ENCODE measurements around the gene GDF10.

Gene GDF10

GRCh38 chr10:47348661-47349470, 48.9 kb downstream of the GDF10 start:
- Histone ChIP-seq H3K27me3 (ENCODE audit: insufficient read depth, low read length, poor library complexity) (peaks cover 18% of the 10 kb centered on the region), H3K27ac (ENCODE audit: low read length) (no peak overlapping the region), H3K4me3 (ENCODE audit: low read depth in 1 of 2, low read length in 2 of 2) (no peak overlapping the region), H3K4me1 (ENCODE audit: insufficient read depth, low read length) (no peaks in the 10 kb centered on the region), H3K4me2 (ENCODE audit: insufficient read depth, low read length) (no peak overlapping the region), H3K36me3 (ENCODE audit: insufficient read depth, low read length) (no peaks in the 10 kb centered on the region), H3K9ac (ENCODE audit: low read depth, low read length) (no peak overlapping the region), H3K79me2 (ENCODE audit: insufficient read depth, low read length) (no peaks in the 10 kb centered on the region), H4K20me1 (ENCODE audit: insufficient read depth, low read length) (0 out of 2 replicates have a peak, but pooled peaks cover 4% of the 10 kb centered on the region), H3K9me3 (ENCODE audit: insufficient read depth, low read length, severe bottlenecking) (no peaks in the 10 kb centered on the region), H2AFZ (ENCODE audit: low read depth, low read length) (no peak overlapping the region)
- no peak for DNase-seq
- no peak for TF ChIP-seq EZH2 (IDR thresholded peaks at IDR 0.05; ENCODE audit: borderline replicate concordance, low read depth, low read length, severe bottlenecking)
- no peak for TF ChIP-seq CTCF (IDR thresholded peaks at IDR 0.05; ENCODE audit: borderline replicate concordance, extremely low read depth, low read length, poor library complexity, severe bottlenecking)
- no peak for ATAC-seq (ENCODE audit: insufficient read depth, low read depth)

GRCh38 chr10:47349516-47349915, 49.5 kb downstream of the GDF10 start:
- no peak overlapping the region for H3K27ac ChIP-seq (ENCODE audit: low read length)
- H4K20me1 ChIP-seq (ENCODE audit: insufficient read depth, low read length), result 0 out of 2 replicates have a peak, but pooled peaks cover 4% of the 10 kb centered on the region
- H2AFZ ChIP-seq (ENCODE audit: low read depth, low read length), result no peak overlapping the region
- no peak overlapping the region for H3K9ac ChIP-seq (ENCODE audit: low read depth, low read length)
- H3K79me2 ChIP-seq (ENCODE audit: insufficient read depth, low read length), result no peaks in the 10 kb centered on the region
- no peaks in the 10 kb centered on the region for H3K4me1 ChIP-seq (ENCODE audit: insufficient read depth, low read length)
- TF ChIP-seq CTCF (IDR thresholded peaks at IDR 0.05; ENCODE audit: borderline replicate concordance, extremely low read depth, low read length, poor library complexity, severe bottlenecking) (no peak), EZH2 (IDR thresholded peaks at IDR 0.05; ENCODE audit: borderline replicate concordance, low read depth, low read length, severe bottlenecking) (no peak)
- H3K27me3 ChIP-seq (ENCODE audit: insufficient read depth, low read length, poor library complexity), result peaks cover 19% of the 10 kb centered on the region
- DNase-seq (no peak), ATAC-seq (ENCODE audit: insufficient read depth, low read depth) (no peak)
- no peak overlapping the region for H3K4me3 ChIP-seq (ENCODE audit: low read depth in 1 of 2, low read length in 2 of 2)
- no peak overlapping the region for H3K4me2 ChIP-seq (ENCODE audit: insufficient read depth, low read length)
- no peaks in the 10 kb centered on the region for H3K9me3 ChIP-seq (ENCODE audit: insufficient read depth, low read length, severe bottlenecking)
- no peaks in the 10 kb centered on the region for H3K36me3 ChIP-seq (ENCODE audit: insufficient read depth, low read length)

- Histone ChIP-seq H3K9ac (ENCODE audit: low read depth, low read length) (no peak overlapping the region), H2AFZ (ENCODE audit: low read depth, low read length) (no peak overlapping the region), H3K9me3 (ENCODE audit: insufficient read depth, low read length, severe bottlenecking) (no peaks in the 10 kb centered on the region), H3K27ac (ENCODE audit: low read length) (no peak overlapping the region), H3K4me2 (ENCODE audit: insufficient read depth, low read length) (no peak overlapping the region), H4K20me1 (ENCODE audit: insufficient read depth, low read length) (0 out of 2 replicates have a peak, but pooled peaks cover 4% of the 10 kb centered on the region), H3K36me3 (ENCODE audit: insufficient read depth, low read length) (no peaks in the 10 kb centered on the region), H3K4me3 (ENCODE audit: low read depth in 1 of 2, low read length in 2 of 2) (no peak overlapping the region), H3K79me2 (ENCODE audit: insufficient read depth, low read length) (no peaks in the 10 kb centered on the region), H3K4me1 (ENCODE audit: insufficient read depth, low read length) (no peaks in the 10 kb centered on the region), H3K27me3 (ENCODE audit: insufficient read depth, low read length, poor library complexity) (peaks cover 16% of the 10 kb centered on the region)
- ATAC-seq (ENCODE audit: insufficient read depth, low read depth), result no peak
- TF ChIP-seq CTCF (IDR thresholded peaks at IDR 0.05; ENCODE audit: borderline replicate concordance, extremely low read depth, low read length, poor library complexity, severe bottlenecking), result no peak
- DNase-seq, result no peak
Measured at GRCh38 chr10:47349941-47350371, 50.0 kb downstream of the GDF10 start.

All from DND-41 (cell line).